ENCODE measurements around the gene OSM.

GRCh38 chr22:30260276-30260675 is 6.4 kb downstream of the OSM start:
- TF ChIP-seq POLR2A (IDR thresholded peaks at IDR 0.05) (no peak), CTCF (IDR thresholded peaks at IDR 0.05) (no peak), POLR2AphosphoS5 (IDR thresholded peaks at IDR 0.05) (no peak)
